GM12891 (cell line): ENCODE measurements around the gene FSTL4.

Experiments
- POLR2A ChIP-seq: IDR thresholded peaks from 2 replicates; pipeline ENCODE4 v1.6.1; 2011; ENCODE audit warnings: low read depth, low read length, control low read depth
- POLR2AphosphoS5 ChIP-seq: IDR thresholded peaks from 2 replicates; pipeline ENCODE4 v1.6.1; 2011; ENCODE audit warnings: low read depth, low read length, control low read depth
- POU2F2 ChIP-seq: IDR thresholded peaks from 2 replicates; pipeline ENCODE4 v1.6.1; 2011; ENCODE audit warnings: low read depth, mild to moderate bottlenecking, control low read depth, low read length, moderate library complexity
- SPI1 ChIP-seq: IDR thresholded peaks from 2 replicates; pipeline ENCODE4 v1.6.1; 2011; ENCODE audit warnings: low read depth, low read length, control low read depth
- TAF1 ChIP-seq: IDR thresholded peaks from 2 replicates; pipeline ENCODE4 v1.6.1; 2011; ENCODE audit warnings: low read depth, low read length, control low read depth

DNA sequence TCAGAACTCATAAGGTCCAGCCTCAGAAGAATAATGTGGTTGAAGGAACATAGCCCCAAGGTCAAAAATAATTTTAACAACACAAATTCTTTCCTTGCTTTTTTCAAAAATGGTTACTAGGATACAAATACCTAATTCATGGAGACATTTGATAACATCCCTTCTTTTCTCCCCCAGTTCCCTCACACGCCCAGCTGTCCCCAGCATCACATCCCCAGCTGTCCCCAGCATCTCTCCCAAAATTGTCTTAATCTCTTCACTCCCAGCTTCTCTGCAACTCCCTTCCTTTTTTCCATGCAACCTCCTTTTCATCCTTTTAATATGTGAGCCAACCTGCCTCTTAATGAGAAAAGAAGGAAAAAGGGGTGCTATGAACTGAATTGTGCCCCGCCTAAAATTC lies 77.8 kb downstream of the FSTL4 start:
- no peak for TF ChIP-seq POLR2AphosphoS5
- TF ChIP-seq POLR2A: no peak
- no peak for TF ChIP-seq SPI1
- TF ChIP-seq TAF1: no peak
- no peak for TF ChIP-seq POU2F2
